ENCODE results near the gene ZW10.

DNA sequence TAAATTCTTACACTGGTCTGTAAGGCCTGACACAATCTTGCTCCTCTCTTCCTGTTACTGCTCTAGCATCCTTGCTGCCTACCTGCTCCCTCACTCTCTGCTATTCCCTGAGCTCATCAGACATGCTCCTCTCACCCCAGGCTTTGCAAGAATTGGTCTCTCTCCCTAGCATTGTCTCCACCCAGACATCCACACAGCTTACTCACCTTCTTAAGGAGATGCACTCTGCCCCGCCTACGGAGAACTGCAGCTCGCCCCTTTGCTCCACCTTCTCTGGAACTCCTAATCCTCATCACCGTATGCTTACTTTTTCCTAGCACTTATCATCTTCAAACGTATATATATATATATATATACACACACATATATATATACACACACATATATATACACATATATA is 44.0 kb downstream of the ZW10 start:
- TF ChIP-seq, protein P1, sequence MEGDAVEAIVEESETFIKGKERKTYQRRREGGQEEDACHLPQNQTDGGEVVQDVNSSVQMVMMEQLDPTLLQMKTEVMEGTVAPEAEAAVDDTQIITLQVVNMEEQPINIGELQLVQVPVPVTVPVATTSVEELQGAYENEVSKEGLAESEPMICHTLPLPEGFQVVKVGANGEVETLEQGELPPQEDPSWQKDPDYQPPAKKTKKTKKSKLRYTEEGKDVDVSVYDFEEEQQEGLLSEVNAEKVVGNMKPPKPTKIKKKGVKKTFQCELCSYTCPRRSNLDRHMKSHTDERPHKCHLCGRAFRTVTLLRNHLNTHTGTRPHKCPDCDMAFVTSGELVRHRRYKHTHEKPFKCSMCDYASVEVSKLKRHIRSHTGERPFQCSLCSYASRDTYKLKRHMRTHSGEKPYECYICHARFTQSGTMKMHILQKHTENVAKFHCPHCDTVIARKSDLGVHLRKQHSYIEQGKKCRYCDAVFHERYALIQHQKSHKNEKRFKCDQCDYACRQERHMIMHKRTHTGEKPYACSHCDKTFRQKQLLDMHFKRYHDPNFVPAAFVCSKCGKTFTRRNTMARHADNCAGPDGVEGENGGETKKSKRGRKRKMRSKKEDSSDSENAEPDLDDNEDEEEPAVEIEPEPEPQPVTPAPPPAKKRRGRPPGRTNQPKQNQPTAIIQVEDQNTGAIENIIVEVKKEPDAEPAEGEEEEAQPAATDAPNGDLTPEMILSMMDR (IDR thresholded peaks at IDR 0.05) = no peak
- no peak for TF ChIP-seq EZH2 (IDR thresholded peaks at IDR 0.05; ENCODE audit: borderline replicate concordance, insufficient read depth, low read depth, low read length, poor library complexity, severe bottlenecking)
